Epidermal melanocyte (primary cell): ENCODE measurements around the gene C6orf89.

Experiments
- DNase-seq: peaks from one replicate; pipeline ENCODE4 v3.0.0; 2011; ENCODE audit warnings: low spot score; ENCODE audit not compliant: insufficient read length

C6orf89 gene

DNA sequence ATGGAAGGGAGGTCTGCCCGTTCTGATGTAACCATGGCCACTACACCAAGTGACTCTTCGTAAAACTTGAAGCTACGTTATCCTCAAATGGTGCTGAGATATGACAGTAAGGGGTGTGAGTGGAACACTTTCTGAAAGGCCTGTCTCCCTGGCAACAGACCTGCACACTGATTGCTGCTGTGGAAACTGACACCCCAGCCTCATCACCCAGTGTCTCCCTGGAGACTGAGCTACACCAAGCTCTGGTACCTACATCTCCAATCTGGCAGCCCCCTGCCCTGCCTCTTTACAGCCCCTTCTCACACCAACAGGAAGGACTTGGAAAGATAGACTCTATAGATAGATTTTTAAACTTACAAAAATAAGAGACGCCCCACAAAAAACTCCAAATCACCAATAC, 82.0 kb downstream of the C6orf89 start:
- no peak for DNase-seq

DNA sequence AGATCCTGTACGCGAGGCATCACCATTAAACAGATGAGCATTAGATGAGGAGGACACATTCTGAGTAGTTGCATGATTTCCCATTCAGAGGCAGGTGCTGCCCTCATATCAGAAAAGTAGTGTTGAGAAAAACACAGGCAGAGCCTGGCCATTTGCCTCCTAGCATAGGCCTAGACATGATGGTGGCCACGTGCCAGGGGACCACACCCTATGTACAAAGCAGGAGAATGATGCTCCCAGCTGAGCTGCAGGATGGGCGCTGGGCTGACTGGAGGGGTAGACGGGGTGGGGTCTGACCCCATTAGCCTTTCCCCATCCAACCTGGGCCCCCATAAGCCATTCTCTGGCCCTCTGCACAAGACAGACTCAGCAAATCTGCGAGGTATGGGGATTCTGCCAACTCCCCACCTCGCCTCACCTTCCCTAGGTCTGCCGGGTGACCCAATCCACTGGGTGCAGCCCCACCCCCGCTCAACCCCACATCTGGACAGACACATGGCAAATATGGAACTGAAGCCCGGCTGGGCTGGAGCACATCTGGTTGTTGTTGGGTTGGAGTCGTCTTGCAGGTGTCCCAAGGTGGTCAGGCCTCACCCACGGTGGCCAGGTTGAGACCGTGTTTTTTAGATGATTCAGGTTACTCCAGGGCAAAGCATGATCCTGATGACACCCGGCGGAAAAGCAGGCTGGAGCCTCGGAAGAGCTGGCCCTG, 82.7 kb downstream of the C6orf89 start:
- no peak for DNase-seq

DNA sequence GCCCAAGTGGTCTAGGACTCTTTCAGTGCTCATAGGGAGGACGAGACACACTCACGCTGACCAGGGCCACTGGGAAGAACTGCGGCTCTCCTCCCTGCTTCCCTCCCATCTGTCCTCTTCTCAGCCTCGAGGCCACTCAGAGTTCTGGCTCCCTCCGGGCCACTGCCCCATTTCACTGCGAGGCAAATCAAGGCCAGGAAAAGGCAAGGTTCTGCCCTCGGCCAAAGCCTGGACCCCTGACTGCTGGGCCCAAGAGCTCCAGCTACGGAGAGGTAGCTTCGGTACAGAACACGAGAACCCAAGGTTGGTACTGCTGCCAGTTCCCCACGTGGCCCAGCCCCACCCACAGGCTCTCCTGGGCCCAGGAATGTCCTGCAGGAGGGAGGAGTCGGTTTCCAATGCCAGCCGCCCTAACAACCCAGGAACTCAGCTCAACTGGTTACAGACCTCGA, 83.5 kb downstream of the C6orf89 start:
- DNase-seq = no peak

DNA sequence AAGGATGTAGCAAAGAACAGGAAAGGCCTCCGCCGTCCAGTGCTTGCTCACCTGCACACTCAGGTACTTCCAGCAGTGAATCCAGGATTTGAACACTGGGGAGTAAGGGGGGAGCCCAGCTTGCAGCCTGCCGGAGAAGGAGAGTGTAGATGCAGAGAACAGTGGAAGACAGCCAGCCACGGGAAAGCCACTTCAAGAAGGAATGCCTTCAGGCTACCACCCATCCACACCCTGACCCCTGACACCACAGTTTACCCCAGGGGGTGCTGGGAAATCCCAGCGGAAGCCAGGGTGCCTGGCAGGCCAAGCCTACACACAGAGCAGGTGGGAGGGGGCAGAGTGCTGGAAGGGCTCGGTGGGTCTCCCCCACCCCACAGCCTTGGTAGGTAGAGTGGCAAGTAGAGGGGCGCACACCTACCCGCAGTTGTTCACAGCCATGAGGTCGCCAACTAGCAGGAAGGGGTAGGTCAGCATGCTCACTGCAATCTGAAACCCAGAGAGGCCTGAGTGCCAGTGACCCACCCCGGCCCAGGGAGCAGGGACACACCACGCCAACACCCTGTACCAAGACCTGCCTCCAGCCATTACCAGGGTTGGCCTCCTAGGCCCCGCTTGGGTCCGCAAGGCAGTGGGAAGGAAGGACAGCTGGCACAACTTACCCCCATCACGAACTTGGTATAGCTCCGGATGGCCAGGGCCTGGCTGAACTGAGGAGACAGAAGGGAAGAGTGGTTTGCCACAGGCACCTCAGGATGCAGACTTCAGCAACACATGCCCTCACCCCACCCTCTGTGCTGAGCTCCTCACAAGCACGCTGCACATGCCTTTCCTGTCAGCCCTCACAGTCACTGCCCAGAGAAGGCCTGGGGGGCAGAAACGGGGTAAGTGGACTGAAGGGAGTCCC, 84.5 kb downstream of the C6orf89 start:
- no peak for DNase-seq

DNA sequence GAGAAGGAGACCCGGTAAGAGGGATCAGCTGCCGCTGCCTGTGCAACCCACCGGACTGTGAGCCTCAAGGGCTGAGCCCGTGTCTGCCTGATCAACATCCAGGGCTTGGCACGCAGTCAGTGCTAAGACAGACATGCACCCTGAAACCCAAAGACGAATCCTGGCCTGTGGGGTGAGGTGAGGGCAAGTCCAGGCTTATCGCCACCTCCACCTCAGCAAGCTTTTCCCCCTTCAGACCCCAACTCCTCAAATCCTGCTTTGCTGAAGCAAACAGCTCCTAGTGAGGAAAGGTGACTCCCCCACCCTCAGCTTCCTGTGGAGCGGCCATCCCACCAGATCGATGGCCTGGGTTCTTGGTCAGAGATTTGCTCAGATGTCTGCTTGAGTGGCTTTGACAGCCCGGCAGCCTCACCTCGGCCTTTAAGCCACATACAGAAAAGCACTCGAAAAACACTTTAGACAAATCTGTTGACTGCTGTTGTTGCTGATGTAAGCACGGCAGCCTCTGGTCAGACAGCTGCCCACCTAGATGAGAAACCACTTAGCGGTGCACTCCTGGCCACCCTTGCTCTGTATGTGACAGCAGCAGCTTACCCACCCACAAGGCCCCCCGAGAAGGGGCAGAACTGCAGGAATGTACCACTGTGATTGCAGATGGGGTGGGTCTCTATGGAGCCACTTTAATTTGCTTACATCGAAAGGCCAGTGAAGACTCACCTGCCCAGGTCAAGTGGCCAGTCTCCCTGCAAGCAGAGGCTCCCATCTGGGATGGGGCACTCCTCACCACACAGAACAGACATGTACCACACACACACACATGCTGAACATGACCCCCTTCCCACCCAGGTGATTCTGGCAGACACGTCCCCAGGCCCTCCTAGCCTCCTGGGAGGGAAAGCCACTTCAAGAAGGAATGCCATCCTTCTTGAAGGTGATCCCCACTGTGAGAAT, 85.4 kb downstream of the C6orf89 start:
- no peak for DNase-seq

DNA sequence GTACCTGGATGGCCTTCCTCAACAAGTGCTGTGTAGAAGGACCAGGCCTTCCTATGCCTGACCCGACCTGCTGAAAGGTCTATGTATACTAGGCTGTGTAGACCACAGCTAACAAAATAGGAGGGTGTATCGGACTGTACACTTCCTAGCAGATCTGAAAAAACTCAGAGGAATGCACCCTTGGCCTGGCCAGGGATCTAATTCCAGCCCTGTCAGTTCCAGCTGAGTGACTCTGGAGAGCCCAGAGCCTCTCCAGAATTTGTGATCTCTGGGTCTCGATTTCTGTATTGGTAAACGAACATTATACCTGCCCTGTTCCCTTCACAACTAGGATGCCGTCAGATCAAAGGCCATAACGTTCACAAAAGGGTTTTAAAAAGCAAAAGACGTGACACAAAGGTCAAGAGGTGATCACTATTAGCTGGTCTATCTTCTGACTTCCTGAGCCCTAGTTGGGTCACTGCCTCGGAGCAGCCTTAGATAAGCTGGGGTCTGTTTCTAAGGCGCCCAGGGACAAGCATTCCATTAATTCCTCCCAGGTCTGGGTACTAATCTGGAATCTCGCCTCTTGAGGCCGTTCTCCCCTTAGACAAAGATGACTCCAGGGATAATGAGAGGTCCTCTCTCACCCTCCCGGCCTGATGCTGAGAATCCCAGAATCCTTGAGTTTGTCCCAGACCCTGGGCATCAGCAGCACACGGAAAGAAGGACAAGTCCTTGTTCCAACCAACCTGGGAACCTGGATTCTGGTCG, 86.3 kb downstream of the C6orf89 start:
- no peak for DNase-seq

DNA sequence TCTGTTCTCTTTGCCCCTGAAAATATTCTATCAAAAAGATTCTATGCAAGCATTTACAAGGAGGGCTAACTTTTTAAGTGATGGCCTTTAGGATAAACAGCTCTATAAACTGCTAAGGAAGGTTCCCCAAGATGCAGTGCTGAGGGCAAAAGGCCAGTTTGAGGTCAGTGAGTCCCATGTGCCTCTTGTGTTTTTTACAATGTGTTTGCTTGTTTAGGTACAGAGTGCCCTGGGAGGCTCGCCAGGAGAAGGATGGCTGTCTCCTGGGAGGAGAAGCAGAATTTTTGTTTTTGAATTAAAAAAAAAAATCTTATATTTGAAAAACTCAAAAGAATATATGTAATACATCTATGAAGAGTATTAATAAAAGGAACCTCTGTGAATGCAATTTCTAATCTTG, 87.4 kb downstream of the C6orf89 start:
- DNase-seq = no peak

DNA sequence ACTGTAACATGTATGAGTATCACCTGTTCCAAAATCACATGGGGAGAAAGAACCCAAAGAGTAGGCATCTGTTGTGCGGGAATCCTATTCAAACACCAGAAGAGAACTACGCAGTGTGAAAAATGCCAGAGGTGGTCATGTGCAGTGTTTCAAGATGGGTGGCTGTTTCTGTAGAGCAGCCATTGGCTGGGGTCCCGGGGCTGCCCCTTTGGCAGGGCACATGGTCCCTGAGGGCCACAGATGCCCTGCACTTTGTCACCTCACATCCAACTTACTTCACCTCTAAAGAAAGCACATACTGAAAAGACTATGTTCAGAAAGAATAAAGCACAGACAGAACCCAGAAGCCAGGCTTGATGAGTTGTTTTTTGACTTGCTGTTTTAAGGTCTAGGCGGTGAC, 87.9 kb downstream of the C6orf89 start:
- DNase-seq = no peak

DNA sequence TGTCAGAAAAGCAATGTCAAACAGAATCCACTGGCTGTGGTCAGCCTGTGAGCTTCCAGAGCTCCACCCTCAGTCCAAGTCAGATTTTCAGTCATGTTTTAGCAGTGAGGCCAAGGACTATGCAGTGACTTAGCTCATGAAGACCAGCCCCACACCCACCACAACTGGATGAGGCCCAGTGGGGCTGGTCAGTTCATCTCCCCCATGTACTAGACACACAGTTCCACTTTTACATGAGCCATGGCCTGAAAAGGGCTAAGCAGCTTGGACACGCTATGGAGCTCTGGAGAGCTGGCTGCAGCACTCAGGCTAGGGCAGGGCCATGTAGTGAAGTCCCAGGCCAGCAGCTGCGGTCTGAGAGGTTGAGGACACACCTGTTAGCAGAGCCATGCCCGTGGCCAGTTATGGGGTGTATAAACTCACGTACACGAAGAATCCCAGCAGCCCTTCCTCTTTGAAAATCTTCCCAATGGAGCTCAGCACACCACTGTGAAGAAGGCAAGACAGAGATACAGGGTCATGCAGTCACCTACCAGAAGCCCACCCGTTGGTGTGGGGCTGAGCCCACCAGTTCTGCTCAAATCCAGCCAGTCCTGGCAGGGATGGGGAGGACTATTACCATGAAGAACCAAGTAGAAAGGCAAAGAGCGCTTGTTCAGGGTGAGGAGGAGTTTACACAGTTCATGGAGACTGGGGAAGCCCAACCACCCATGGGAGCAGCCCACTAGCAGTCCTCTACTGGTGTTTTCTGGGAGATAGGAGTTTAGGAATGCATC, 89.7 kb downstream of the C6orf89 start:
- DNase-seq = no peak

DNA sequence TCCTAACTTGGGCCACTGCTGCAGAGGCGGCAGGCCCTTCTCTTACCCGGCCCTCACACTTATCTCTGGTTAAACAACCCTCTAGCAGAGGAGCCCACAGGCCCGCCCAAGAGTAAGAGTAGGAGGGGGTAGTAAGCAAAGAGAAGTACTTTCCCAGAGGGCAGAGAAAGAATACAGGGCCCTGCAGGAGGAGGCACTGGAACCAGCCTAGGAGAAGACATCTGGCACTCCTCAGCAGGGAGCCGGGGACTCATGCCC, 90.2 kb downstream of the C6orf89 start:
- no peak for DNase-seq

DNA sequence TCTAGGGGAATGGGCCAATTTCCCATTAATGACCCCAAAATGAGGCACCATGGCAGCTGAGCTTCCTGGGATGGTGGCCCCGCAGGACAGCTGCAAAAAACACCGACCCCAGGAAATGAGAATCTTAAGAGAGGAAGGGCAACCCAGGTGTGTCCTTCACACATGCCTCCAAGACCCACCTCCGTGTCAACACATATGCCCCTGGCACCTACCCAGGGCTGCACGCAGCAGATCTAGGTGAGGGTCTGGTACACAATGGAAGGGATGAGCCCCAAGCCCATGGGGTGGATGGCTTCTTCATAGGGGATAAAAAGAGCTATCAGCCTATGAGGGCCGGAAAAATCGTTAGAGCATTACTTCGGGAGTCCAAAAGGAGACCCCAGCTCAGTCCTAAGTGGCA, 90.8 kb downstream of the C6orf89 start:
- DNase-seq = no peak

DNA sequence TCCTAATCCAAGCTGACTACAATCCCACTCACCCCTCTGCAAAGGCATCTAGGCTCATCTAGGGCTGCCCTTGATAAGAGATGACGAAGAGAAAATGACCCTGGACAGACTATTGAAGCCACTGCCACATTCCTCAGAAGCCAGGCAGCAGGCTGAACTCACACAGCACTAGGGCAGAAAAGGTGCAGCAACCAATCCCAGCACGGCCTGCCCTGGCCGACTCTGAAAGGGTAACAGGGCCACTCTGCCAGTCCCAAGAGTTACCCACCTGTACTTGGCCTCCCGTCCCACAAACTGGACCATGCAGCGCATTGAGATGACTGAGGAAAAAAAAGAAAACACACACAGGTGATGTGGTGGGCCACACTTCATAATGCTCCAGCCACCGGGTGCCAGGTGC, 91.2 kb downstream of the C6orf89 start:
- no peak for DNase-seq

DNA sequence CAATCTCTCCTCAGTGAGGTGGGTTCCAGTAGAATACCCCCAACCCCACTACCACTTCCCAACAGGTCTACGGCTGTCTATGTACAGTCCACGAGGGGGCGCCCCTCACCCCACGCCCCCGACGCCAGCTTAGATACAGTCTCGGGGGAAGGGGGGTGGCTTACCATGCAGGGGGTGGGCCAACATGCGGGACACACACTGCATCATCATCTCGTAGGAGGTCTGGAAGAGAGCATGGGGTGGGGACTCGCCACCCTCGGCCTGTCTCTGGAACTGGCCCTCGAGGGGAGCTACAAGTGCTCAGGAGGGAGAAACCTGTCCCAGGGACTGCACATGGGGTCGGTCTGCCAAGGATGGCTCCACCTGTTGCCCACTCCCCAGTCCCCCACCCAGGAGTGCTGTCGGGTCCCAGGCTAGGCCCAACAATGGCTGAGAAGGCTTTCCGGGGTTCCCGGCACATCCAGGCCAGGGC, 91.8 kb downstream of the C6orf89 start:
- DNase-seq = no peak
